Sigmoid colon (tissue), 4 donors: ENCODE data around the gene MTG2.

ENCODE experiments used
- CTCF ChIP-seq, 4 experiments: fragments of 450-650 bp in 3 of 4; fragments of 200-600 bp in 1 of 4; IDR thresholded peaks; one replicate each; pipeline ENCODE4 v1.5.1; 2016 to 2019; ENCODE audit warnings: antibody characterized with exemption in 4 of 4, mild to moderate bottlenecking in 3 of 4, moderate library complexity in 2 of 4
- EP300 ChIP-seq, 4 donors: sonication (generic); formaldehyde crosslinking; IDR thresholded peaks; one replicate each; pipeline ENCODE4 v1.6.1; 2017; ENCODE audit warnings: antibody characterized with exemption in 4 of 4
- POLR2A ChIP-seq, 2 donors: fragments of 450-650 bp; IDR thresholded peaks; one replicate each; pipeline ENCODE4 v1.6.1; 2016; ENCODE audit warnings: antibody characterized with exemption in 2 of 2, mild to moderate bottlenecking in 2 of 2, moderate library complexity in 2 of 2

GRCh38 chr20:62168890-62169435, 13.9 kb upstream of the MTG2 start:
- no peak for TF ChIP-seq CTCF (IDR thresholded peaks at IDR 0.05)
- no peak for TF ChIP-seq POLR2A (IDR thresholded peaks at IDR 0.05)
- no peak for TF ChIP-seq EP300 (IDR thresholded peaks at IDR 0.05)
